AG09319 (cell line): ENCODE data around the gene ALDOC.

Experiments used
- DNase-seq: peaks from one replicate; pipeline ENCODE4 v3.0.0-alpha.2; 2010; ENCODE audit warnings: low read depth; ENCODE audit errors: extremely low read depth
- CTCF ChIP-seq: IDR thresholded peaks from 2 replicates; pipeline ENCODE4 v1.5.1; 2011; ENCODE audit warnings: low read depth, mild to moderate bottlenecking, inconsistent platforms, low read length, moderate library complexity

Gene ALDOC

GRCh38 chr17:28573966-28574480 lies 2.7 kb downstream of the ALDOC start:
- no peak for TF ChIP-seq CTCF
- no peak for DNase-seq

- DNase-seq: no peak
- TF ChIP-seq CTCF: no peak
Measured at GRCh38 chr17:28573521-28573920, 3.2 kb downstream of the ALDOC start.

GRCh38 chr17:28573040-28573380 lies 3.7 kb downstream of the ALDOC start:
- DNase-seq: no peak
- no peak for TF ChIP-seq CTCF

- TF ChIP-seq CTCF: no peak
- no peak for DNase-seq
Measured at GRCh38 chr17:28572259-28573039, 4.2 kb downstream of the ALDOC start.

- peak; percentile 68 for DNase-seq
- no peak for TF ChIP-seq CTCF
Measured at GRCh38 chr17:28571361-28572122, 5.2 kb downstream of the ALDOC start, which contains the start of gene PIGS. TSS of gene PIGS (minus strand) at chr17:28571524. CDS start at chr17:28571496, 28 bp downstream.

- TF ChIP-seq CTCF: no peak
- no peak for DNase-seq
Measured at GRCh38 chr17:28570716-28571360, 5.9 kb downstream of the ALDOC start.

GRCh38 chr17:28569446-28569845 lies 7.2 kb downstream of the ALDOC start:
- no peak for DNase-seq
- TF ChIP-seq CTCF: no peak
